NK-92 treated with Interleukin-12 subunit alpha and Interleukin-12 subunit beta, amount 100 ng/mL, for 24 hours (cell line): ENCODE results near the gene ADAMTS19.
"Not testable (repeated sequence)": the region's sequence is repeated elsewhere in the genome, so short reads cannot be mapped to it uniquely, and the experiment has no call there.

Experiments
- DNase-seq: peaks from one replicate; lab custom pipeline; 2025; lab: John Stamatoyannopoulos, UW

ADAMTS19 gene

DNA sequence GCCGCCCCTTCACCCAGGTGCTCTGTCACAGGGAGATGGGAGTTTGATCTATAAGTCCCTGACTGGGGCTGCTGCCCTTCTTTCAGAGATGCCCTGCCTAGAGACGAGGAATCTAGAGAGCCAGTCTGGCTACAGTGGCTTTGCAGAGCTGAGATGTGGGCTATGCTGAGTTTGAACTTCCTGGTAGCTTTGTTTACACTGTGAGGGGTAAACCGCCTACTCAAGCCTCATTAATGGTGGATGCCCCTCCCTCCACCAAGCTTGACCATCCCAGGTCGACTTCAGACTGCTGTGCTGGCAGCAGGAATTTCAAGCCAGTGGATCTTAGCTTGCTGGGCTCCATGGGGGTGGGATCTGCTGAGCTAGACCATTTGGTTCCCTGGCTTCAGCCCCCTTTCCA, 124.4 kb downstream of the ADAMTS19 start:
- DNase-seq = not testable (repeated sequence)

DNA sequence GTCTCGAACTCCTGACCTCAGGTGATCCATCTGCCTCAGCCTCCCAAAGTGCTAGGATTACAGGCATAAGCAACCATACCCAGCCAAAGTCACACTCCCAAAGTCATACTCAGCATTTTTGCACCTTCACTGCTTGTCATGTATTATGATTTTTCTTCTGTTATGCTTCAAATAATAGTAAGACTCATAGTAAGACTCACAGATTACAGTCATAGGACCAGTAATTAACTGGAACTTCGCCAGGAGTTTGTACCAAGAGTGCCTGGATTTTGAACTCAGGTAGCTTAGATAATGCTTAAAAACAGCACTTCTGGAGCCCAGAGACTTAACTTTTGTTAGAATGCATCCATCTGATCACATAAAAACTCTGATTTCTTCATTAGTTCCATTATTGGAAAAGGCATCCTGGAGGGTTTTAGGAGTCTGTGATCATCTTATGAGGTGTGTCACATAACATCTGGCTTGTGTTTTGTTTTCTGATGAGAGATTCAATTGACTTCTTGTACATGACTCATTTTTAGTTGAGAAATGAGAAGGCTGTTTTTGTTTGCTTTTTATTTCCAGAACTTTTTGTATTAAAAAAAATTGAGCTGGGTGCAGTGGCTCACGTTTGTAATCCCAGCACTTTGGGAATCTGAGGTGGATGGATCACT, 131.5 kb downstream of the ADAMTS19 start:
- DNase-seq = no peak

DNA sequence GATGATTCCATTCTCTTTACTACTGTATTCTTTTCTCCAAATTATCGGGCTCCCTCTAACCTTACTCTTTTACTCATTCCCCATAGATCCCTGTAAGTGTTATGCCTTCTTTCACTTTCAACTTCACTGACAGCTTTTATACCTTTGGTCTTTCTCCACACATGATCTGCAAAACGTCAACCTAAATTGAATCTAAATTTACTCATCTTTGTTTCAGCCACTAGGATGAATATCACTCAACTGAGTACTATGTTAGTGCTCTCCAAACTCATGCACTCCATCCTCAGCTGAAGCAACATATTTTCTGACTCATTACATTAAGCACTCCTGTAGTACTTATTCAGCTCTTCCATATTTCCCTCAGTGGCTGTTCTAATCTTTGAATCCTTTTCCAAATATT, 133.4 kb downstream of the ADAMTS19 start:
- DNase-seq = no peak

DNA sequence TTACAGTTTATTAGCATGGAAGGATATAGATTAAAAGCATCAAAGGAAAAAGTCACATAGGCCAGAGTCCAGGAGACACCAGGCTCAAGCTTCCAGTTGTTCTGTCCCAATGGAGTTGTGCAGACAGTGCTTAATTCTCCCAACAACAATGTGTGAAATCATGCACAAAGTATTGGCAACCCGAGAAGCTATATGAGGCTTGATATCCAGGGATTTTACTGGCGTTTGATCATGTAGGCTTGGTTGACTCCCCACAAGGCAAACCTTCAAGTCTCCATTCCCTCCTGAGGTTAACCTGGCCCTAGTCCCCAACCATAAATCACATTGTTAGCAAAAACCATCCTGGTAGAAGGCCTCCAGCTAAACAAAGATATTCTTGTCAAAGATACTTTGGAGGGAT, 141.5 kb downstream of the ADAMTS19 start:
- no peak for DNase-seq

DNA sequence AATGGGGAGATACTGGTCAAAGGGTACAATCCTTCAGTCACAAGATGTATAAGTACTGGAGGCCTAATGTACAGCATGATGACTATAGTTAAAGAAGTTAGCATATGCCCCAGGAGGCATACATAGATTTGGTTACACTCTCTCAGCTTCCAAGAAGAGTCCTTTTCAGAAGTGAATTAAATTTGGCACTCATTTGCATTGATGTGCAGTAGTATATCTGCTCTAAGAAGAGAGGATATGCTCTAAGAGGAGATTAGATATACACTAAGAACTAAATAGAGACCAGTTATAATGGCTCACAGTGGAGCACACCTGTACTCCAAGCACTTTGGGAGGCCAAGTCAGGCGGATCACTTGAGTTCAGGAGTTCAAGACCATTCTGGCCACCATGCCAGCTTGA, 148.3 kb downstream of the ADAMTS19 start:
- DNase-seq = no peak

DNA sequence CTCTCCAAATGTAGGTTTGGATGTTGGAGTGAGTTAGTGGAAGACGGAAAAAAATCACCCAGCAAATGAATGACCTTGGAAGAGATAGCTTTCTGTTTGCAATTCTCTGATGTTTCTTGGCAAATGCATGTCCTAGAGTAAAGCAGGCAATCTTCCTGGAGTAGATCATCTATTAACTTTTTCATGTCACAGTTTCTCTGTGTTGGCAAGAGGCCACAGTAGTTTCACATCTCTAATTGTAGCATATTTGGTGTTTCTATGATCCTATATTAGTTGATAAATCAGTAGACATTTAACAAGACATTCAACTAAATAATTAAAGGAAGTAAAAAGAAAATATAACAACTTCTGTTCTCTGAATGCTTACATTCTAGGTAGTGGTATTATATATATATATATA, 149.6 kb downstream of the ADAMTS19 start:
- no peak for DNase-seq

DNA sequence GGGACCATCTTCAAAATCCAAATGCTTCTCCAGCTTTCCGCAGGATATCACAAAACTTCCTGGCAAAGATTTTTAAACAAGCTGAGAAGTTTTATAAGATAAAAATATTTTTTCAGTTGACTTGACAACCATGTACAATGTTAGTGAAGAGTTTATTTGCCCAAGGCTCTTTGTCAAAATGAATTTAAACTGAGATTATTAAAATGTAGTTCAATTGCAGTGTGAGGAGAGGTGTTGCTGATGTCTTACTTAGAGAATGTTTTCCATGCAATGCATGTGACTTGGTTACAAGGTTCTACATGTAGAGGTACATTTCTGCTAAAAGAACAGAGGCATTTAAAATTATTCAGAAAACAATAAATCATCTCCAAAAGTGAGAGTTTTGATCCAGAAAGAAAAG, 156.4 kb downstream of the ADAMTS19 start:
- DNase-seq = no peak

DNA sequence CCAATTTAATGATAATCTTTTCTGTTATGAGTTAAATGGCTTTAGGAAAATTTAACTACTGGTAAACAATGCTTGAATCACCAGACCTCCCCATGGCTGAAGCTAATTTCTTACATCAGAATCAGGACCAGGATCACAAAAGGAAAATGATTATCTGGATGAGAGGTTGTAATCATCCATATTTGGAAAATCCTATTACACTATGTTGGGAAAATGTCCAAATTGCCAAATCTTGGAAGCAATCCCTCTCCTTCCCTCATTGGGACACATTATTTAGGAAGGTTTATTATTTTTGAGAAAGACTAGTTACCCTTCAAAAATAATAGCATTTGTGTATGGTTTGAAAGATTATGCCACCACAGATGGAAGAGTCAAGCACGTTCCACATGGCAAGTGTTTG, 157.1 kb downstream of the ADAMTS19 start:
- no peak for DNase-seq

DNA sequence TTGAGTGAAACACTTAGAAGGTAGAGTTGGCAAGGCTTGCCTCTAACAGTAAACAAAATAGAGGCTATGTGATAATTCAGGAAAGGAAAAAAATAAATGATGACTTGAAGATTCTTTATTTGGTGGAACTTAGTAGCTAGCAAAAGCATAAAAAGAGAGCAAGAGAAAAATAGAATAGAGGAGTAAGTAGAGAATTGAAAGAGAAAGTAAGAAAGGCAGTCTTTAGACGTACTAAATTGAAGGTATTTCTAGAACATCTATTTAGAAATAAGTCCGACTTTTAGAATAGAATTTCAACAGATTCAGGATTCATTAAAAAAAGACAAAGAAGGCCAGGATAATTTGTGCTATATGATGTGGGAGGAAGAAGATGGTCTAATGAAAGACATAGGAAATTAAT, 159.7 kb downstream of the ADAMTS19 start:
- DNase-seq = no peak

DNA sequence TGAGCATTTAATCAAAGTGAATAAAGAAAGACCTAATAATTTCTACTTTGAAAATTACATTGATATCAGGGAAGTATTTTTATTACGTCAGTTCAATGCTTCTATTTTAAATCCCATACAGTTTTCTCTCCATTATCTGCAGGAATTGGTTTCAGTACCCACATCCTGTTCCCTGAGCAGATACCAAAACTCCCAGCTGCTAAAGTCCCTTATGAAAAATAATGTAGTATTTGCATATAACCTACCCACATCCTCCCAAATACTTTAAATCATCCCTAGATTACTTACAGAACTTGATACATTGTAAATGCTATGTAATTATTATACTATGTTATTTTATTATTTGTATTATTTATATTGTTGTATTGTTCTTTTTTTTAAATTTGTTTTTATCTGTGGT, 162.4 kb downstream of the ADAMTS19 start:
- DNase-seq = no peak

DNA sequence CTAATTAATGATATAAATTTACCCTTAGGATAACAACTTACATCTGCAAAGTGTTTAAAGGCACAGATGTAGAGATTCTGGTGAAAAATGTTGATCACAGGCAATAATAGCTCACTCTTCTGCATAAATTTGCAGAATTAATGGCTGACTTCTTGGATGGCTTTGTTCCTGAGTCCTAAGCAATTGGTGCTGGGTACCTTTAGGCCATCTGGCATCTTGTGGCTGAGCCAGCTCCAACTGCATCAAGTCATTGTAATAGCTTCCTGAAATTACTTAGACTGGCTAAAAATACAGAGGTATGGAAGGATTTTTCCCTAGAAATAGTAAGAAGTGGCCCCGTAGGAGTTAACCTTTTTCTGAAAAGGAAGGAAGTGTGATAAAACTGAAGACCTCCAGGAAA, 169.5 kb downstream of the ADAMTS19 start:
- no peak for DNase-seq

DNA sequence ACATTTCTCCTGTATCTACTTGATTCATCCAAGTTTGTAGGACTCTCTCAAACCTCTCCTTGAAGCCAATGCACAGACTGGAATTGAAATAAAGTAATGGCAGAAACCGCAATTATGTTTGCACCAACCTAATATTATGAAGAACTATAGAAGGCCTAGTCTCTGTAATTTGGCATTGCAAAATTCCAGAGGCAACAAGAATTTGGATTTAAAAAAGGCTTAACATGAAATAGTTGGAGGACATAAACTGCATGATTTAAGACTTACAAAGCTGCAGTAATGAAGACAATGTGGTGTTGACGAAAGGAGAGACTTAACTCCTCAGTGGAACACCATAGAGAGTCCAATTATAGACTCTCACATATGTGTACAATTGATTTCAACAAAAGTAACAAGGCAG, 170.0 kb downstream of the ADAMTS19 start:
- no peak for DNase-seq

DNA sequence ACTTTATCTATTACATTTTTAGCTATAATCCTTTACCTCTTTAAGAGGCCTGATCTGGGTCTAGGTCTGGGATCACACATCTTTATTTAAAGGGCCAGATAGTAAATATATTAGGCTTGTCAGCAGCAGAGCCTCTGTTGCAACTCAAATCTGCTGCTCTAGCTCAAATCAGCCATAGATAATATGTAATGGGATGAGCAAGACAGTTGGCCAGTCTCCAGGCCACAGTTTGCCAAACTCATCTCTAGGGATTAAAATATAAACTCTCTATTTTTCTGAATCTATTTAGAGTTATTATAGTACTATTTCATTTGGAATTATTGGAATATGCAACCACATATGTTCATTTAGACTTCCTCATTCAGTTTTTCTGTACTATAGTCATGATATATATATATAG, 171.9 kb downstream of the ADAMTS19 start:
- DNase-seq = no peak

DNA sequence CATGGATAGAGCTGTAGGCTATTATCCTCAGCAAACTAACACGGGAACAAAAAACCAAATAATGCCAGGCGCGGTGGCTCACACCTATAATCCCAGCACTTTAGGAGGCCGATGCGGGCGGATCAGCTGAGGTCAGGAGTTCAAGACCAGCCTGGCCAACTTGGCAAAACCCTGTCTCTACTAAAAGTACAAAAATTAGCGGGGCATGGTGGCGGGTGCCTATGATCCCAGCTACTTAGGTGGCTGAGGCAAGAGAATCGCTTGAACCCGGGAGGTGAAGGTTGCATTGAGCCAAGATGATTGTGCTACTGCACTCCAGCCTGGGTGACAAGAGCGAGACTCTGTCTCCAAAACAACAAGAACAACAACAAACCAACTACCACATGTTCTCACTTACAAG, 177.4 kb downstream of the ADAMTS19 start:
- not testable (repeated sequence) for DNase-seq

DNA sequence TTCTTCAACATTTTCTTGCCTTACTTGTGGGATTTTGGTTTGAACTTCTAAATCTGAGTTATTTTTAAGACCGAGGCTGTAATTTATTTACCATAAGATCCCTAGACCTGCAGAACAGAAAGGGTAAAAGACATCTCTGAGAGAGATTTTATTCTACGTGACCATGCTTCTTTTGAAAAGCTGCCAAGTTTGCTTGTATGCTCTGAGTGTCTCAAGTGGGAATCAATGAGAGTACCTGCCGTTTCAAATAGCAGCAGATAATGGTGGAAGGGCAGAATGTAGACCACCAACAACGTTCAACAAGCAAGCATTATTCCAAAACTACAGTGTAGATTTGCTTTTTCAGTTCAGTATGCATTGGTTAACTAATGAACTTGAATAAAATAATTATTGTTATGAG, 179.2 kb downstream of the ADAMTS19 start:
- DNase-seq = no peak

DNA sequence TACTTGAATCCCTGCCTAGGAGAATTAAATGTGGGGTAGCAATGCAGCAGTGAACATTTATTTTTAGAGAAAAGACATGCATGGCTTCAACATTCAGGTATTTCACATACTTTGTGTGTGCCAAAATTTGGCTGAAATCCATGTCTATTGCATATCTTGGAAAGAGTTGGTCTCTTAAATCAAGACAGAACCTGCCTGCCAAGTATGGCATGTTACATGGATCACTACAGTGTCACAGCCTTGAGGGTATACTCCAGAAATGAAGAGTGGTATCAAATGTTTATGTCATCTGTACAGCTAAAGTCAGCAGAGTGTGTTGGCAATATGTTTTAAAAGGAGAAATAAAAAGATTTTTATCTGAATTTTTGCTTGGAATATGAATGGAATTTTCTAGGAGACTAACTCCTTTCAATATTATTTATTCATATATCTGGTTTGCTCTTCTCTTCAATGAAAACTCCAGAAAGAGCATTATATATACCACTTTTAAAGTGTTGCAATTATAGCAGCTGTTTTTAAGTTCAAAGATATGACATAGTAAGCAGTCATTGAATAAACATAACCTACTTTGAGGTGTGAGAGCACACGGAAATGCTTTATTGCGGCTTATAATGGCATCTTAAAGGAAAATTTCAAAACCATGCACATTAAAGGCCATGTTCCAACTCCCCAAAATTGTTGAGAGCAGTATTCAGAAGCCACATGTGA, 192.4 kb downstream of the ADAMTS19 start:
- DNase-seq = no peak

DNA sequence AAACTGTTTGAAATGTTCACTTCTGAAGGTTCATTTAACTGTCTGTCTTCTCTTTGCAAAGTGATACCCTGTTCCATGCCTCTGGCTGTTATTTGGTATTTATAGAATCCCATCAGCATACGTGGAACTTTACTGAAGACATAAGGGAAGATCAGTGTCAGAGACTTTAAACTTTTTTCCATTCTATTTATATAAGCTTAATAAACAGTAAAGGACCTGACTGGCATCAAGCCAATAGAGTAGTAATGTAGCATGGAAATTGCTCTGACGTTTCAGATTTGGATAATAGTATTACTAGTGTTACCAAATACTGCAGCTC, 192.9 kb downstream of the ADAMTS19 start:
- no peak for DNase-seq

DNA sequence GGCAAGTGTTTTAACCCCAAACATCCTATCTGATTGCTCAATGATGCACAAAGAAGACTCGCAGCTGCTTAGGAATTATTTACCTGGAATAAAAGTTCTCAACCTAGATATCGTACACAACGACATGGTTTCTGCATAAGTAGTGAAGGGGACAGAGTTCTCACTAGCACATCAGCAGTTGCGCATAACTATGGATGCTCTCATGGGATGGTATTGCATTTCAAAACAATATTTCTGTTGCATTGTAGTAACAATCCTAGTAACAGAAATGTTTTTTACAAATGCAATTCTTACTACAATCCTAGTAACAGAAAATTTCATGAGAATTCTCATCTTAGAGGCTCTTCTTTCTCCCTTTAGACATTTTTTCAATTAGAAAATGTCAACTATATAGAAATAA, 193.3 kb downstream of the ADAMTS19 start:
- no peak for DNase-seq

DNA sequence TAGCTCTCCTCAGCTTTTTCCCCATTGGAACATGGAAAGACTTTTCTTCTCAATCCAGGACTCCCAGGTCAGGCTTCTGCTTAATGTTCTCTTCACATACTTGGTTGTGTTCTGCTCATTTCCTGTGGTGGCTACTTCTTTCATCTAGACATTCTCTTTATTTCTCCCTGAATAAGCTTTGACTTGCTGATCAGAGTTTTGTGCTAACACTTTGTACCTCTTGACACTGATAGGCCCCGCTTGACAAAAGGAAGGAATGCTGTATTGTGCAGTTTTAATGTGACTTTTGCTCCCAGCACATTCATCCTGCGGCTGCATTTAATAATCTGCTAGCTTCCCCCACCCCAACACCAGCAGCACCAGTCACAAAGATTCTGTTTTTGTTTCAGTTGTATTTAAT, 196.9 kb downstream of the ADAMTS19 start:
- DNase-seq = no peak

DNA sequence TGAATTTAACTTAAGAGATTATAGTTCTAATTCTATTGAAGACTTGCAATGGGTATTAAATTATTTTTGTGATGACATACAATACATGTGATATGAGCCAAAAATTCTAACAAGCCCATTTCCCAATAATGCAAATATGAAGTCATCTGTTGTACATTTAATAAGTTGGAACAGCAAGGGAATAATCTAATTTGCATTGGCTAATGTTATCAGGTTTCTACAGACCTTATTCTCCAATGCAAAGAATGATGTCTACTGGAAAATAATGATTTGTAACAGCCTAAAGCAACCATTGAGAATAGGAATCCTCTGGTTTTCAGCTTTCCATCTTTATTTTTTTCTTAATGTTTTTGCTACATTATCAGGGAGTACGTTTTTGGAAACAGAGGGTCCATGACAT, 198.7 kb downstream of the ADAMTS19 start:
- DNase-seq = no peak

DNA sequence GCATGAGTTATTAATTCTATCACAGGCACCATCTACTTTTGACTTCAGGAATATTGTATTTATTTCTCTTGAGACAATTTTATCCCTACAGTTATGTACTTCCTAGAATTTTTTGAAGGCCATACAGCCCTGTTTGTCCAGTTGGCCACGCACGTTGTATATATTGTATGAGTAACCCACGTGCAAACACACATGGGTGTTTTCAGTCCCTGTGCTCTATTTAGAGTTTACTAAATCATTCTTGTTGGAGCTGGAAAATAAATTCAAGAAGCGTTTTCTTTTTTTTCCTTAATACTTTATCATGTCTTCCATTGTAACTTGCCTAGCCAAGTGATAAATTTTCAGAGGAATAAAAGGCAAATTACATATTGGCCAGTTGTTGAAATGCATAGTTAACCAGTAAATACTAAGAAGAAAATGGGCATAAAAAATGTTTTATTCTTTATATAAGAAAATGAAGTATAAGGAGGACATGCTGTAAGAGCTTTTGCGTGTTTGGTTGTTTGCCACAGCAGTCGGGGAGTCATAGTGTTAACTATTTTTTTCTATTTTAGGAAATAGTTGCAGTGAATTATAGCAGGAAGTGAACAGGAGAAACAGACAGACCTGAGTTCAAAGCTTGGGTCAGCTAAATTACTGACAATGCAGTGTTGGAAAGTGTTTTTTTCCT, 201.4 kb downstream of the ADAMTS19 start:
- no peak for DNase-seq

DNA sequence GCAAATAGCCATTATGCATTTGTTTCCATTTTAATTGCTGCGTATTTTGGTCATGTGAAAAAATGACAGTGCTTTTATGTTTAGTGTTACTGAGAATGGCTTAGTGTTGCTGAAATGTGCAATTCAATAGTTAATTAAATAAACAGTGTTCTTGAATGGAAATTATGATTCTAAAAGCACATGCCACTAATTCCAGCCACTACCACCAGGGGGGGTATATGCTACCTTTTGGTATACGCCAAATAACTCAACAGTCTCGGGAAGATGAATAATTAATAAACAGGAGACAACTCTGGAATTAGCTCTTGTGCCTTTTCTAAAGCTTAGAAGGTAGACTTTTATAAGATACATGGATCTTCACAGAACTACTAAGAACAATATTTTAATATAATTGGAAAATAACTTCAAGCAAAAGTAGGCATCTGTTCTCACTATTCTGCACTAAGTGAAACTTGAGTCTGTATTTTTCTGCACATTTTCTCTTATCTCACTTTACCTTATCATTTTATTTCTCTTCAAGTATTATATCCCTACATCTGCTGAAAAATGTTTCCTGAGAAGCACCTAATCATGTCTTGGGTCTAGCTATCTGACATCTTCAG, 204.3 kb downstream of the ADAMTS19 start:
- peak; percentile 11 for DNase-seq

DNA sequence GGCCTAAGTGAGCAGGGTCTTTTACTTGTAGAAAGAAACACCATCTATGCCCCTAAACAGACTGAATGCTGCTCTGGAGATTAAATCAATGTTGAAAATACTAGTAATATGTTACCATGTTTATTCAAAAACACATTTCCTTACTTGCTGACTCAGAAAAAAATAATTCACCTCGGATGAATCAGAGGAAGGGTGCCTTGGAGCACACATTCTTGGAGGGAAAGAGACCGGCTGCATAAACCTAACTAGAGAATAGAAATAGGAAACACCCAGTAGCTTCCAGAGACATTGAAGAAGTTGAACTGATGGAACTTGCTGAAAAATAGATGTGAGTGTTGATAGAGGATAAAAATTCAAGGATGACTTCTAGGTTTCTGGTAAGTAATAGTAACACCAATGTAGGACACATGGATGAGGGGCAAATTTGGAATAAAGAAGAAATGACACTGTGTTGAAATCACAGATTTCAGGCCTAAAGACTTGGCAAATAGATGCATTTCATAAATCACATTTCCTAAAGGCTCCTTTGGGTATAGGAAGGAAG, 210.9 kb downstream of the ADAMTS19 start:
- no peak for DNase-seq
